ENCODE data around the gene IGF1. TPM values are rescaled to one million over a fixed set of nuclear protein-coding genes. Genes with fewer than 3 reads are reported as not detected.

Gene IGF1
- total RNA-seq, 1 experiment from 2014 or later = not detected

GRCh38 chr12:102474438-102475064 lies 5.8 kb downstream of the IGF1 start:
- Mint-ChIP-seq H3K9me3 (no peaks in the 10 kb centered on the region), H3K4me3 (no peak overlapping the region), H3K4me1 (peaks cover 9% of the 10 kb centered on the region), H3K27ac (no peak overlapping the region), H3K27me3 (ENCODE audit: low read depth) (no peaks in the 10 kb centered on the region; the same call in 1 of the 2 replicates), H3K36me3 (no peaks in the 10 kb centered on the region)
- ChIA-PET CTCF (interaction anchor here (0.6 to 1.8 kb wide), 3 partner anchors 10 to 421 kb away, joined by 3 to 6 read pairs (median 3); no protein-coding TSS in a partner anchor), POLR2A (no interaction called here)
- no peak for ATAC-seq
- no peak for DNase-seq (ENCODE audit: low spot score)
- TF ChIP-seq, protein P1, sequence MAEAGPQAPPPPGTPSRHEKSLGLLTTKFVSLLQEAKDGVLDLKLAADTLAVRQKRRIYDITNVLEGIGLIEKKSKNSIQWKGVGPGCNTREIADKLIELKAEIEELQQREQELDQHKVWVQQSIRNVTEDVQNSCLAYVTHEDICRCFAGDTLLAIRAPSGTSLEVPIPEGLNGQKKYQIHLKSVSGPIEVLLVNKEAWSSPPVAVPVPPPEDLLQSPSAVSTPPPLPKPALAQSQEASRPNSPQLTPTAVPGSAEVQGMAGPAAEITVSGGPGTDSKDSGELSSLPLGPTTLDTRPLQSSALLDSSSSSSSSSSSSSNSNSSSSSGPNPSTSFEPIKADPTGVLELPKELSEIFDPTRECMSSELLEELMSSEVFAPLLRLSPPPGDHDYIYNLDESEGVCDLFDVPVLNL (CRISPR knock-in tag; IDR thresholded peaks at IDR 0.05; ENCODE audit: borderline replicate concordance, low read depth) = no peak
- TF ChIP-seq ESRRA (CRISPR knock-in tag; IDR thresholded peaks at IDR 0.05; ENCODE audit: borderline replicate concordance) (no peak), RORB (CRISPR knock-in tag; IDR thresholded peaks at IDR 0.05) (no peak), EMX1 (CRISPR knock-in tag; IDR thresholded peaks at IDR 0.05) (no peak), ZNF671 (CRISPR knock-in tag; IDR thresholded peaks at IDR 0.05) (no peak), HMGA2 (CRISPR knock-in tag; IDR thresholded peaks at IDR 0.05) (no peak), CREM (CRISPR knock-in tag; IDR thresholded peaks at IDR 0.05) (no peak), KAT7 (CRISPR knock-in tag; IDR thresholded peaks at IDR 0.05; ENCODE audit: borderline replicate concordance) (no peak), OVOL2 (CRISPR knock-in tag; IDR thresholded peaks at IDR 0.05; ENCODE audit: borderline replicate concordance) (no peak), MXD4 (CRISPR knock-in tag; IDR thresholded peaks at IDR 0.05; ENCODE audit: borderline replicate concordance) (no peak)

- Mint-ChIP-seq H3K4me3 (no peak overlapping the region), H3K4me1 (peaks cover 9% of the 10 kb centered on the region), H3K27ac (no peak overlapping the region), H3K36me3 (no peaks in the 10 kb centered on the region), H3K27me3 (ENCODE audit: low read depth) (no peaks in the 10 kb centered on the region; the same call in 1 of the 2 replicates), H3K9me3 (no peaks in the 10 kb centered on the region)
- ATAC-seq = no peak
- DNase-seq (ENCODE audit: low spot score) = no peak
- ChIA-PET POLR2A (no interaction called here), CTCF (interaction anchor here (1.9 kb wide), 1 partner anchor 12 kb away, joined by 6 read pairs; no protein-coding TSS in a partner anchor)
- TF ChIP-seq E2F5 (CRISPR knock-in tag; IDR thresholded peaks at IDR 0.05) = no peak
- TF ChIP-seq, protein P2, sequence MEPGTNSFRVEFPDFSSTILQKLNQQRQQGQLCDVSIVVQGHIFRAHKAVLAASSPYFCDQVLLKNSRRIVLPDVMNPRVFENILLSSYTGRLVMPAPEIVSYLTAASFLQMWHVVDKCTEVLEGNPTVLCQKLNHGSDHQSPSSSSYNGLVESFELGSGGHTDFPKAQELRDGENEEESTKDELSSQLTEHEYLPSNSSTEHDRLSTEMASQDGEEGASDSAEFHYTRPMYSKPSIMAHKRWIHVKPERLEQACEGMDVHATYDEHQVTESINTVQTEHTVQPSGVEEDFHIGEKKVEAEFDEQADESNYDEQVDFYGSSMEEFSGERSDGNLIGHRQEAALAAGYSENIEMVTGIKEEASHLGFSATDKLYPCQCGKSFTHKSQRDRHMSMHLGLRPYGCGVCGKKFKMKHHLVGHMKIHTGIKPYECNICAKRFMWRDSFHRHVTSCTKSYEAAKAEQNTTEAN (CRISPR knock-in tag; IDR thresholded peaks at IDR 0.05) = no peak
- TF ChIP-seq ERG (CRISPR knock-in tag; IDR thresholded peaks at IDR 0.05) = no peak
- TF ChIP-seq USF2 (CRISPR knock-in tag; IDR thresholded peaks at IDR 0.05) = no peak
- TF ChIP-seq, protein P3, sequence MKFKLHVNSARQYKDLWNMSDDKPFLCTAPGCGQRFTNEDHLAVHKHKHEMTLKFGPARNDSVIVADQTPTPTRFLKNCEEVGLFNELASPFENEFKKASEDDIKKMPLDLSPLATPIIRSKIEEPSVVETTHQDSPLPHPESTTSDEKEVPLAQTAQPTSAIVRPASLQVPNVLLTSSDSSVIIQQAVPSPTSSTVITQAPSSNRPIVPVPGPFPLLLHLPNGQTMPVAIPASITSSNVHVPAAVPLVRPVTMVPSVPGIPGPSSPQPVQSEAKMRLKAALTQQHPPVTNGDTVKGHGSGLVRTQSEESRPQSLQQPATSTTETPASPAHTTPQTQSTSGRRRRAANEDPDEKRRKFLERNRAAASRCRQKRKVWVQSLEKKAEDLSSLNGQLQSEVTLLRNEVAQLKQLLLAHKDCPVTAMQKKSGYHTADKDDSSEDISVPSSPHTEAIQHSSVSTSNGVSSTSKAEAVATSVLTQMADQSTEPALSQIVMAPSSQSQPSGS (CRISPR knock-in tag; IDR thresholded peaks at IDR 0.05; ENCODE audit: borderline replicate concordance, low read depth) = no peak
- no peak for TF ChIP-seq SMAD4 (CRISPR knock-in tag; IDR thresholded peaks at IDR 0.05)
- no peak for TF ChIP-seq ZNF423 (CRISPR knock-in tag; IDR thresholded peaks at IDR 0.05)
- TF ChIP-seq SOX15 (CRISPR knock-in tag; IDR thresholded peaks at IDR 0.05) = no peak
- no peak for TF ChIP-seq ZNF317 (CRISPR knock-in tag; IDR thresholded peaks at IDR 0.05; ENCODE audit: borderline replicate concordance, low read depth)
- no peak for TF ChIP-seq GRHL2 (CRISPR knock-in tag; IDR thresholded peaks at IDR 0.05; ENCODE audit: insufficient replicate concordance, severe bottlenecking)
Observed at GRCh38 chr12:102472496-102472895, 7.9 kb downstream of the IGF1 start.

Data from WTC11 (cell line).